T-helper 1 cell treated with Interleukin-12 subunit alpha and Interleukin-12 subunit beta and Interleukin-4 antibody, amounts not matched to agents 30 μg/mL and 1 μg/mL, for 36 hours (primary cell): ENCODE measurements around the gene ARL6IP4.
"Not testable (repeated sequence)": the region's sequence is repeated elsewhere in the genome, so short reads cannot be mapped to it uniquely, and the experiment has no call there.

Experiments
- H3K27ac Mint-ChIP-seq: one replicate; pipeline ENCODE4 v1.8.0; 2021; ENCODE audit warnings: mild to moderate bottlenecking, mixed read lengths
- H3K27me3 Mint-ChIP-seq: one replicate; pipeline ENCODE4 v1.8.0; 2021; ENCODE audit warnings: low read depth, mixed read lengths
- H3K36me3 Mint-ChIP-seq: one replicate; pipeline ENCODE4 v1.8.0; 2021; ENCODE audit warnings: low read depth, mixed read lengths
- H3K4me1 Mint-ChIP-seq: one replicate; pipeline ENCODE4 v1.8.0; 2021; ENCODE audit warnings: low read depth, mixed read lengths
- H3K4me3 Mint-ChIP-seq: one replicate; pipeline ENCODE4 v1.8.0; 2021; ENCODE audit warnings: mild to moderate bottlenecking, moderate library complexity, mixed read lengths
- H3K9me3 Mint-ChIP-seq: one replicate; pipeline ENCODE4 v1.8.0; 2021; ENCODE audit warnings: mixed read lengths

Gene ARL6IP4

DNA sequence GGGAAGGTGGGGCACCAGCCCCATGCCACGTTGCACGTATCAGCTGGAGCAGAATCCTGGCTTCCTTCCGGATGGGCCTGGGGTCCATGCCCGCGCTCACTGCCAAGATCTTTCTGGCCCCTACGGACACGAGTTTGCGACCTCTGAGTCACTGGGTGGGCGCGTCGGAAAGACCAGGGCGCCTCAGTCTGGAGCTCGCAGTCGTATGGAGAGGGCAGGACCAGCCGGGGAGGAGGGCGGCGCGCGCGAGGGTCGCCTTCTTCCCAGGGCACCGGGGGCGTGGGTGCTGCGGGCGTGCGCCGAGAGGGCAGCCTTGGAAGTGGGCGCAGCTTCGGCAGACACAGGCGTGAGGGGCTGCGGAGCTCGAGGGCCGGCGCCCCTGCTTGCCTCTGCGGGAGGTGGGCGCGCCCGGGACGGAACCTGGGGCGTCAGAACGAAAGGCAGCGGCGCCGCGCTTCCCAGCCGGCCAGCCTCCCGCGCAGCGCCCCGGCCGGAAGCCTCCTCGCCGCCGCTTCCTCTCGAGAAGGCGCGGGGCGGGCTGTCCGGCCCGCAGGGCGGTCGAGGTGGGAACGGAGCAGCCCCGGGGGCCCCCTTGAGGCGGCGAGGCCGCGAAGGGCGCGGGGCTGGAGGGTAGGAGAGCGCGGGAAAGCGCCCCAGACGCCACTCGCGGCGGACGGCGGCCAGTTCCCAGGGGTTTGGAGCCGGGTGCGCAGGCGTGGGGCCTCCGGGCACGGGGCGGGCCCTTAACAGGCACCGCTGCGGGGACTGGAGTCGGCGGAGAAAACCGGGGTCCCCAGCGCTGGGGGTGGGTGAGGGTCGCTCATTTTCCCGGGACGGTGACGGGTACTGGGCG, at the start of gene ARL6IP4:
Gene ARL6IP4 (plus strand): TSS at position 499 of the 853 bp plus-strand sequence. CDS start 459 bp downstream, outside the sequence.
- H3K4me1 Mint-ChIP-seq, result peaks cover 26% of the 10 kb centered on the region
- peak within 1 kb of the TSS; percentile 90 for H3K4me3 Mint-ChIP-seq
- peaks cover 14% of the 10 kb centered on the region for H3K36me3 Mint-ChIP-seq
- H3K27ac Mint-ChIP-seq, result peak within 1 kb of the TSS; percentile 88
- H3K9me3 Mint-ChIP-seq, result no peaks in the 10 kb centered on the region
- no peaks in the 10 kb centered on the region for H3K27me3 Mint-ChIP-seq

- H3K9me3 Mint-ChIP-seq, result no peaks in the 10 kb centered on the region
- peaks cover 3% of the 10 kb centered on the region for H3K4me1 Mint-ChIP-seq
- no peaks in the 10 kb centered on the region for H3K36me3 Mint-ChIP-seq
- H3K4me3 Mint-ChIP-seq, result no peak overlapping the region
- no peaks in the 10 kb centered on the region for H3K27me3 Mint-ChIP-seq
- H3K27ac Mint-ChIP-seq, result no peak overlapping the region
These were observed 48.3 kb upstream of the ARL6IP4 start for GRCh38 chr12:122932207-122932606.

DNA sequence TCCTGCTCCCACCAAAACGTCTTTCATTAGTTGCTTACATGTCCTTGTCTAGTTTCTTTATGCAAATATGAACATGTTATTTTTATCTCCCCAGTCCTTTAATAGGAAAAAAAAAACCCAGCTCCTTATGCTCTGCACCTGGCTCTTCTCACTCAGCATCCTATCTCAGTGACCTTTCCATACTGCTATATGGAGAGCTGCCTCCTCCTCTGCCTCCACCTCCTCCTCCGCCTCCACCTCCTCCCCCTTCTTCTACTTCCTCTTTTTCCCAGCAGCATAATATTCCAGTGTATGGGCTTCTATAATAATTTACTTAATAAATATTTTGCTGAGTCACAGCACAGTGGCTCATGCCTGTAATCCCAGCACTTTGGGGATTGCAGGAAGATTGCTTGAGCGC, 45.8 kb upstream of the ARL6IP4 start:
- Mint-ChIP-seq H3K4me3 (no peak overlapping the region), H3K9me3 (no peaks in the 10 kb centered on the region), H3K27me3 (no peaks in the 10 kb centered on the region), H3K36me3 (peaks cover 3% of the 10 kb centered on the region), H3K4me1 (no peaks in the 10 kb centered on the region), H3K27ac (no peak overlapping the region)

DNA sequence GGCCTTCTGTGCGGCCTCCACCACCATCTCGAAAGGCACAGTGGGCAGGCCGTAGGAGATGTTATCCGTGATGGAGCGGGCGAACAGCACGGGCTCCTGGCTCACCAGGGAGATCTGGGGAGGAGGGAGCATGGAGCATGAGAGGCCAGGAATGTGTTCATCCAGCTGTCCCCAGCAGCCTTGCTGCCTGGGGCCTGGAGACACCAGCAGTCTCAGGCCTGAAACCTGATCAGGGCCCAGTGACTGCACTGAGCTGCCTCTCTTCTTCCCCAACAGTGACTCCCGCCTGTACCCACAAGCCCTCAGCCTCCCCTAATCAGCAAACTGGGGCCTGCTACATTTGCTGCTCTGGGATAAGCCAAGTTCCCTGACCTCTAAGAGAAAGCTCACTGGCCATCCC, 45.2 kb upstream of the ARL6IP4 start:
- H3K4me1 Mint-ChIP-seq, result no peaks in the 10 kb centered on the region
- H3K27ac Mint-ChIP-seq, result no peak overlapping the region
- H3K27me3 Mint-ChIP-seq, result no peaks in the 10 kb centered on the region
- H3K36me3 Mint-ChIP-seq, result peaks cover 3% of the 10 kb centered on the region
- H3K9me3 Mint-ChIP-seq, result no peaks in the 10 kb centered on the region
- no peak overlapping the region for H3K4me3 Mint-ChIP-seq

DNA sequence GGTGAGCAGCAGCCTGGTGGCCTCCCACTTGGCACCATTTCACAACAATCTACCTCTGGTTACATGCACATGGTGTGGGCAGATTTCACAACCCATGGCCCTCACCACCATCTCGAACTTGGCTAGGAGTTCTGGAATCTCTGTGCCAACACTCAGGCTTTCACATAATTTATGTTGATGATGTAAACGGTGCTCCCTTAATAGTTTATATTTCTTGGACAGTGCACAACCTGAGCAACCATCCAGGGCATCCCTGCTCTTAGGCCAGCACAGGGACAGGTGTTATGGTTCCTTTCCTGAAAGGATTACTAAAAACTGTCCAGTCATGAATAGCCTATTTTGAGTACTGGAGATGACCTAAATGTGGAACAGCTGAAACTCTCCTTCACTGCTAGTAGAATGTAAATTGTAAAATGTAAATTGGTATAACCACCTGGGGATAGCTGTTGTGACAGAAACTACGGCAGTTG, 42.8 kb upstream of the ARL6IP4 start:
- Mint-ChIP-seq H3K4me1 (peaks cover 1% of the 10 kb centered on the region), H3K36me3 (peaks cover 3% of the 10 kb centered on the region), H3K9me3 (no peaks in the 10 kb centered on the region), H3K4me3 (no peak overlapping the region), H3K27me3 (no peaks in the 10 kb centered on the region), H3K27ac (no peak overlapping the region)

- Mint-ChIP-seq H3K36me3 (peaks cover 3% of the 10 kb centered on the region), H3K27ac (no peak overlapping the region), H3K4me3 (no peak overlapping the region), H3K4me1 (peaks cover 5% of the 10 kb centered on the region), H3K9me3 (no peaks in the 10 kb centered on the region), H3K27me3 (no peaks in the 10 kb centered on the region)
These were observed 41.4 kb upstream of the ARL6IP4 start for GRCh38 chr12:122939125-122939524.

DNA sequence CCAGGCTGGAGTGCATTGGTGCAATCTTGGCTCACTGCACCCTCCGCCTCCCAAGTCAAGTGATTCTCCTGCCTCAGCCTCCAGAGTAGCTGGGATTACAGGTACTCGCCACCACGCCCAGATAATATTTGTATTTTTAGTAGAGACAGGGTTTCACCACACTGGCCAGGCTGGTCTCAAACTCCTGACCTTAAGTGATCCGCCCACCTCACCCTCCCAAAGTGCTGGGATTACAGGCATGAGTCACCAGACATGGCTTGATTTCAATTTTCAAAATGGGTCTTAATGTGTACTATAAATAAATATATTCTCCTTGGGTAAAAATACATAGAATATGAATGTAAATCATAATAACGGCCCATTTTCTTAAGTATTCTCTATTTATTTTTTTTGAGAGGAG, 39.1 kb upstream of the ARL6IP4 start:
- H3K36me3 Mint-ChIP-seq, H3K4me3 Mint-ChIP-seq, H3K27me3 Mint-ChIP-seq, H3K27ac Mint-ChIP-seq, H3K9me3 Mint-ChIP-seq: not testable (repeated sequence)
- peaks cover 14% of the 10 kb centered on the region for H3K4me1 Mint-ChIP-seq

DNA sequence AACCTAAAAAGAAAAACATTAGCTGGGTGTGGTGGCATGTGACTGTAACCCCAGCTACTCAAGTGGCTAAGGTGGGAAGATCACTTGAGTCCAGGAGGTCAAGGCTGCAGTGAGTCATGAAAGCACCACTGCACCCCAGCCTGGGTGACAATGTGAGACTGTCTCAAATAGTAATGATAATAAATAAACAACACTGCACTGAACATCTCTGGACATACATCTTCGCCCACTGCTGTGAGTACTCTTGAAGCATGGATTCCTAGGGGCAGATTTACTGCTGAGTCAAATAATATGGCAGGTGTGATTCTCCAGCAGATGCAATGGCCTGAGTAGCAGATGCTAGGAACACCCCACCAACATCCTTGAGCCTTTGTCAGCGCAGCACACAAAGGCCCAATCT, 37.8 kb upstream of the ARL6IP4 start:
- H3K4me1 Mint-ChIP-seq, result peaks cover 25% of the 10 kb centered on the region
- H3K27me3 Mint-ChIP-seq, result no peaks in the 10 kb centered on the region
- H3K36me3 Mint-ChIP-seq, result peaks cover 3% of the 10 kb centered on the region
- H3K27ac Mint-ChIP-seq, result no peak overlapping the region
- no peak overlapping the region for H3K4me3 Mint-ChIP-seq
- no peaks in the 10 kb centered on the region for H3K9me3 Mint-ChIP-seq

- Mint-ChIP-seq H3K4me1 (peaks cover 28% of the 10 kb centered on the region), H3K36me3 (peaks cover 3% of the 10 kb centered on the region), H3K27me3 (no peaks in the 10 kb centered on the region), H3K4me3 (no peak overlapping the region), H3K9me3 (no peaks in the 10 kb centered on the region), H3K27ac (no peak overlapping the region)
These were observed 37.3 kb upstream of the ARL6IP4 start for GRCh38 chr12:122943196-122943595.

DNA sequence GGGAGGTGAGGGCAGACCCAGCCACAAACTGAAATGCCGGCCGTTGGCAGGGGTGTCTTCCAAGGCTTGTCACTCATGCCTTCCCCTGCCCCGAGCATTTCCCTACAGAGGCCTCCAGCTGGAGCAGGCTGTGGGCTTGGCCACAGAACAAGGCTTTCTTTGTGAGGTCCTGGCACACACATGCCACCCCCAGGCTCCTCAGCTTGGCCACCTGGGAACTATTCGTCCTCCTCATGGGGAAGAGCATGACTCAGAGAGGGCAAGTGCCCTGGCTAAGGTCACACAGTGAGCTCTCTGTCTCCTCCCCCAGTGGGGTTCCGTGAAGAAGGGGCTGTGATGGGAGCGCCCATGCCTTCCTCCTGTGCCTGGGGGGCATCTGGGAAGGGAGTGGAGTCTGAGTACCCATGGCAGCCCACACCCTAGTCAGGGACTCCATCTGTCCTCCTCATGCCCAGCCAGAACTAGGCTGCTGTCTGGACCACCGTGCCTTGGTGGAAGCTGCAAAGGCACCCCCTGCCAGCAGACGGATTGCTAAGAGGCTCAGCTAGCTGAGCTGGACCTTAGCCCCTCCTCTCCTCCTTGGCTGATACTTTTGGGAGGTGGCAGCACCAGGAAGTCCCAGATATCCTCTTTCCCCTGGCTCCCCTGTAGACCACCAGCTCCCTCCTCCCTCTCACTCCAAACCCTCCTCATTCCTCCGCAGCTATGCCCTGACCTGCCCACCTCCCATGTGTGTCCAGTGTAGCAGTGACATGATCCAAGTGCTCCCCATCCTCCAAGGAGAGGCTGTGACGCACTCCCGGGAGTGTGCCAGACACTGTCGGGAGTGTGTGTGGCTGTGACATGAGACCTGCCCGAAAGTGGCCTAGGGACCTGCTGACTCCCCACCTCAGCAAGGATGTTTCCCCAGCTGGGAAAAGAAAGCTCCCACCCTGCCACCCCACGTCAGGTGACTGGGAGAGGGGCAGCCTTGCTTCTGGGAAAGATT, 35.6 kb upstream of the ARL6IP4 start:
- peaks cover 29% of the 10 kb centered on the region for H3K4me1 Mint-ChIP-seq
- peak overlapping the region; percentile 11 for H3K27ac Mint-ChIP-seq
- H3K36me3 Mint-ChIP-seq, result no peaks in the 10 kb centered on the region
- no peaks in the 10 kb centered on the region for H3K27me3 Mint-ChIP-seq
- H3K4me3 Mint-ChIP-seq, result no peak overlapping the region
- no peaks in the 10 kb centered on the region for H3K9me3 Mint-ChIP-seq

- Mint-ChIP-seq H3K4me3 (peak overlapping the region; percentile 66), H3K27ac (peak overlapping the region; percentile 88), H3K36me3 (no peaks in the 10 kb centered on the region), H3K27me3 (no peaks in the 10 kb centered on the region), H3K4me1 (peaks cover 29% of the 10 kb centered on the region), H3K9me3 (no peaks in the 10 kb centered on the region)
These were observed 33.7 kb upstream of the ARL6IP4 start for GRCh38 chr12:122946690-122947341.

DNA sequence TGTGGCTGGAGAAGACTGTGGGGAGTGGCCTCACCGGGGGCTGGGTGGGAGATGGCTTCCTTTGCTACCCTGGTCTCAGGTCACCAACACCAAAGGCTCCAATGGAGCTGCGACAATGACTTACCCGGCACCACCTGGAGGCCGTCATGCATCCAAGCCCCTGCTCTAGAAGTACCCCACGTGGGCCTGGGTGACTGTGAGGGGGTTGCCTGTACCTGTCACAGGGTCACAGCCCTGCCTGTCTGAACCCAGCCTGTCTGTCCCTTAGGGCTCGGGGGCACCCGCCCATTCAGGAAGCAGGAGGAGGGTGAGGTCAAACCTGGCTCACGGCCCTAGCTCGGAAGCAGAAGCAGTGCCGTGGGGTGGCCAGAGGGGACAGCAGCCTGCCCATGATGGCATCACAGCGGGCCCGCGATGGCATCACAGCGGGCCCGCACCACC, 33.1 kb upstream of the ARL6IP4 start:
- Mint-ChIP-seq H3K9me3 (no peaks in the 10 kb centered on the region), H3K27ac (peak overlapping the region; percentile 88), H3K36me3 (no peaks in the 10 kb centered on the region), H3K27me3 (no peaks in the 10 kb centered on the region), H3K4me1 (peaks cover 35% of the 10 kb centered on the region), H3K4me3 (peak overlapping the region; percentile 66)

DNA sequence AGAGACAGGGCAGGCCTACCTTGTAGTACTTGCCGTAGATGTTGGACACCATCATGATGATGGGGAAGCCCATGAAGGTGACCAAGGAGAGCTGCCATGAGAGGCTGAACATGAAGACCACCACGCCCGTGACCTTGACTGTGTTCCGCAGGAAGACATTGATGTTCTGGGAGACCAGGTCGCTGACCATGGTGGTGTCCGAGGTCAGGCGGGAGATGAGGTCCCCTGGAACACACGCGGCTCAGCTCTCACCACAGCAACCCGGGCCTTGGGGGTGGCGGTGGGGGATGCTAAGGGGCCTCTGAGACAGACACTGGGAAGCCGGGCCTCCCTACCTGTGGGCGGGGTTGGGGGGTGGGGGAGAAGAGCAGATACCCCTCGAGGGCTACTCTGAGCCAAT, 31.9 kb upstream of the ARL6IP4 start:
- no peaks in the 10 kb centered on the region for H3K36me3 Mint-ChIP-seq
- H3K27ac Mint-ChIP-seq, result no peak overlapping the region
- no peak overlapping the region for H3K4me3 Mint-ChIP-seq
- no peaks in the 10 kb centered on the region for H3K27me3 Mint-ChIP-seq
- H3K9me3 Mint-ChIP-seq, result no peaks in the 10 kb centered on the region
- H3K4me1 Mint-ChIP-seq, result peaks cover 30% of the 10 kb centered on the region

DNA sequence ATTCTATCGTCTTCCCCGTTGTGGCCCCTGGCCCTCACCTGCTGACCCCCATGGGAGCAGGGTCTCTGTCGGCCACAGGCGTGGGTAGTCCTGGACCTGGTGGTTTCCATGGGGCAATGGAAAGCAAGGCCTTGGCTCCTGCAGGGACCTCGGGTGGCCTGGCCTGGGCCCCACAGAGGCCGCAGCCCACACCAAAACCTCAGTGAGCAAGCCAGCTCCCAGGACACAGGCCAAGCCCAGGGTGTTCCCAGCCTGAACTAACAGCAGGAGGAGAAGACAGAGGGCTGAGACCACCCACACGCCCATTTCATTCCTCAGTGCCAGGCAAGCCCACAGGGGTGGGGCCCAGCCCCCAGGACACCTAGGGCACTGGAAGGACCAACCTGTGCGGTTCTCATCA, 31.1 kb upstream of the ARL6IP4 start:
- no peaks in the 10 kb centered on the region for H3K9me3 Mint-ChIP-seq
- peaks cover 30% of the 10 kb centered on the region for H3K4me1 Mint-ChIP-seq
- H3K4me3 Mint-ChIP-seq, result no peak overlapping the region
- no peaks in the 10 kb centered on the region for H3K27me3 Mint-ChIP-seq
- H3K36me3 Mint-ChIP-seq, result no peaks in the 10 kb centered on the region
- no peak overlapping the region for H3K27ac Mint-ChIP-seq
